Coronary artery (tissue), 2 donors: Measurements from ENCODE around the gene IMMP2L.

Experiments used
- DNase-seq: peaks from one replicate; pipeline ENCODE4 v3.0.0-alpha.2; 2017; ENCODE audit warnings: low spot score
- H3K27ac ChIP-seq, 2 donors: fragments of 200-600 bp; sonication (generic); one replicate each; pipeline ENCODE4 v1.5.1; 2016 to 2019
- H3K4me3 ChIP-seq: fragments of 200-600 bp; sonication (generic); 2 replicates; pipeline ENCODE4 v1.5.1; 2016; ENCODE audit warnings: mild to moderate bottlenecking, moderate library complexity
- TF ChIP-seq, protein P1 (sequence below): fragments of 200-600 bp; sonication (generic); IDR thresholded peaks from one replicate; pipeline ENCODE4 v1.5.1; 2019; ENCODE audit warnings: antibody characterized with exemption

IMMP2L gene

DNA sequence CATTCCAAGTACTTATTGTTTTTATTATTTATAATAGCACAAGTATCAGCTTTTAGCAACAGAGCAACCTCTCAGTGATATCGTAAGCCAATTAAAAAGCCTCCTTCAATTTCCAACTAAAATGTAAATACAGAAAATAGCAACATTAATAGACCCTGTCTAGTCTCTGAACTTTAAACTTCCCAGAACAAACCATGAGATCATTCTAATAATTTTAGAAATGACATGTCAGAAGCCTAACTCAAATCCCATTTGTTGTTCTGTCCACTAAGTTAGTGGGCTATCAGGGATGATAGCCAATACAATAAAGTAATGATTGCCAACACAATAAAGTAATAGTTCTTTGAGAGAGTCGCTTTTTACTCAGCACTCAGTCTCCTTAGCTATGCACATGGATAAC lies 493.7 kb downstream of the IMMP2L start:
- H3K27ac ChIP-seq = no peak overlapping the region
- no peak overlapping the region for H3K4me3 ChIP-seq
- DNase-seq = no peak
- TF ChIP-seq, protein P1, sequence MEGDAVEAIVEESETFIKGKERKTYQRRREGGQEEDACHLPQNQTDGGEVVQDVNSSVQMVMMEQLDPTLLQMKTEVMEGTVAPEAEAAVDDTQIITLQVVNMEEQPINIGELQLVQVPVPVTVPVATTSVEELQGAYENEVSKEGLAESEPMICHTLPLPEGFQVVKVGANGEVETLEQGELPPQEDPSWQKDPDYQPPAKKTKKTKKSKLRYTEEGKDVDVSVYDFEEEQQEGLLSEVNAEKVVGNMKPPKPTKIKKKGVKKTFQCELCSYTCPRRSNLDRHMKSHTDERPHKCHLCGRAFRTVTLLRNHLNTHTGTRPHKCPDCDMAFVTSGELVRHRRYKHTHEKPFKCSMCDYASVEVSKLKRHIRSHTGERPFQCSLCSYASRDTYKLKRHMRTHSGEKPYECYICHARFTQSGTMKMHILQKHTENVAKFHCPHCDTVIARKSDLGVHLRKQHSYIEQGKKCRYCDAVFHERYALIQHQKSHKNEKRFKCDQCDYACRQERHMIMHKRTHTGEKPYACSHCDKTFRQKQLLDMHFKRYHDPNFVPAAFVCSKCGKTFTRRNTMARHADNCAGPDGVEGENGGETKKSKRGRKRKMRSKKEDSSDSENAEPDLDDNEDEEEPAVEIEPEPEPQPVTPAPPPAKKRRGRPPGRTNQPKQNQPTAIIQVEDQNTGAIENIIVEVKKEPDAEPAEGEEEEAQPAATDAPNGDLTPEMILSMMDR = no peak

- no peak overlapping the region for H3K27ac ChIP-seq
- TF ChIP-seq, protein P1 = no peak
- DNase-seq = no peak
- H3K4me3 ChIP-seq = no peak overlapping the region
Measured at GRCh38 chr7:111067682-111068081, 494.6 kb downstream of the IMMP2L start.

- TF ChIP-seq, protein P1 = no peak
Measured at GRCh38 chr7:111067251-111067650, 495.0 kb downstream of the IMMP2L start.

DNA sequence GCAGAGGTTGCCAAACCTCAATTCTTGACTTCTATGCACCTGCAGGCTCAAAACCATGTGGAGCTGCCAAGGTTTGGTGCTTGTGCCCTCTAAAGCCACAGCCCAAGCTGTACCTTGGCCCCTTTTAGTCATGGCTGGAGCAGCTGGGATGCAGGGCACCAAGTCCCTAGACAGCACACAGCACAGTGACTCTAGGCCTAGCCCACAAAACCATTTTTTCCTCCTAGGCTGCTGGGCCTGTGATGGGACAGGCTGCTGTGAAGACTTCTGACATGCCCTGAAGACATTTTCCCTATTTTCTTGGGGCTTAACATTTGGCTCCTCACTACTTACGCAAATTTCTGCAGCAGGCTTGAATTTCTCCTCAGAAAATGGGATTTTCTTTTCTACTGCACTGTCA lies 499.1 kb downstream of the IMMP2L start:
- H3K4me3 ChIP-seq = no peak overlapping the region
- no peak overlapping the region for H3K27ac ChIP-seq
- TF ChIP-seq, protein P1 = no peak
- no peak for DNase-seq

More at GRCh38 chr7:111067251-111067650, 495.0 kb downstream of the IMMP2L start:
- Histone ChIP-seq H3K4me3 (no peak overlapping the region), H3K27ac (no peak overlapping the region)
- no peak for DNase-seq

DNA sequence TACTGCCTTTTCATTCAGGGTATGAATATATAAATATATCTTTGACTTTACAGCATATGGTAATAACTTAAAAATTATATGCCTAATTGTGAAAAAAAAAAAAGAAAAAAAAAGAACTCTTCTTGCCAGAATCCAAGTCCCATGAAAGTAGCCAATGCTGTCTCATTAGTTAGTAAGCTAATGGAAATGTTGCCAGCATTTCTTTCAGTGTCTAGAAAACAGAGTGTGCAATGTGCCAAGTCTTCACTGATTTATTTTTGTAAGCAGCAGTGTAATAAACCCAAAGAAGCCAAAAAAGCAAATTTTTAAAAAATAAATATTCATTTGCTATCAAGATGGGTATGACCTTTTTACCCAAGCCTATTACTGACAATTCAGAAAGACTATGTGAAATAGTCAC lies 502.5 kb downstream of the IMMP2L start:
- H3K4me3 ChIP-seq = no peak overlapping the region
- no peak for DNase-seq
- H3K27ac ChIP-seq = no peak overlapping the region
- TF ChIP-seq, protein P1 = no peak

GRCh38 chr7:111057066-111057465 lies 505.2 kb downstream of the IMMP2L start:
- Histone ChIP-seq H3K4me3 (no peak overlapping the region), H3K27ac (no peak overlapping the region)
- TF ChIP-seq, protein P1 = no peak
- DNase-seq = no peak

- no peak overlapping the region for H3K27ac ChIP-seq
- TF ChIP-seq, protein P1 = no peak
- no peak overlapping the region for H3K4me3 ChIP-seq
- no peak for DNase-seq
Measured at GRCh38 chr7:111056371-111056770, 505.9 kb downstream of the IMMP2L start.
